Renal cortical epithelial cell (primary cell): ENCODE data around the gene XBP1. TPM values are rescaled to one million over a fixed set of nuclear protein-coding genes. Genes with fewer than 3 reads are reported as not detected.

Source experiments
- total RNA-seq: library from RNA; depleted of rRNA; stranded (reverse); fragments of >200 nt; gene quantifications from 2 replicates; pipeline ENCODE4 v1.2.3, GENCODE V29; 2014

Gene XBP1
- total RNA-seq, 1 donor from 2014 or later: 156 TPM

Other genes starting within 250 kb of the XBP1 start
- 6.3 and 28.3 TPM in 2 replicates for gene TTC28, start 120.7 kb downstream of the XBP1 start, total RNA-seq
- gene CHEK2, start 58.7 kb downstream of the XBP1 start, total RNA-seq: 11.0 and 24.0 TPM in 2 replicates
- gene HSCB, start 58.5 kb downstream of the XBP1 start, total RNA-seq: 14.8 and 24.1 TPM in 2 replicates
- 18.2 and 20.6 TPM in 2 replicates for gene CCDC117, start 27.9 kb downstream of the XBP1 start, total RNA-seq
- gene ZNRF3, start 83.0 kb upstream of the XBP1 start, total RNA-seq: 6.1 and 26.9 TPM in 2 replicates